Measurements from ENCODE around the gene ERC1. TPM values are rescaled to one million over a fixed set of nuclear protein-coding genes. Genes with fewer than 3 reads are reported as not detected.

The ERC1 gene
- total and polyA plus RNA-seq, 4 donors: 7.4 to 78.2 (median 39.8) TPM

DNA sequence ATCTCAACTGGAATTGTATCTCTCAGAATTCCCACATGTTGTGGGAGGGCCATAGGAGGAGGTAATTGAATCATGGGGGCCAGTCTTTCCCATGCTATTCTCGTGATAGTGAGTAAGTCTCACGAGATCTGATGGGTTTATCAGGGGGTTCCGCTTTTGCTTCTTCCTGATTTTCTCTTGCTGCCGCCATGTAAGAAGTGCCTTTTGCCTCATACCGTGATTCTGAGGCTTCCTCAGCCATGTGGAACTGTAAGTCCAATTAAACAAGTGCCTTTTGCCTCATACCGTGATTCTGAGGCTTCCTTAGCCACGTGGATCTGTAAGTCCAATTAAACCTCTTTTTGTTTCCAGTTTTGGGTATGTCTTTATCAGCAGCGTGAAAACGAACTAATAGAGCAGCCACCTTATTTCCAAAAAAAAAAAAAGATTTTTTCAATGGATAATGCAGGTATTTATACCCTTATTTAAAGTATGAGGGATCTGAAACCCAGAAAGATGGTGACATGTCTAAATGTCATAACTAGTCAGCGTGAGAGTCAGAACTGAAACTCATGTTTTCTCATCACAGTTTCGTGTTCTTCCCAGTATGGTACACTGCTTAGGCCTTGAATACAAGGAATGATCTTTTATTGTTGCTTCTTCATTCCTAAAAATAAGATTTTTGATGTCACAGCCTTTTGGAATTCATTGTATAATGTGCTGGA is 89.6 kb downstream of the ERC1 start:
- H3K4me3 ChIP-seq: no peak overlapping the region
- ATAC-seq (ENCODE audit: insufficient read depth, low FRiP score): no peak
- no peaks in the 10 kb centered on the region for H3K9me3 ChIP-seq (ENCODE audit: control insufficient read depth in 4 of 4, insufficient read depth in 3 of 4, low read length in 3 of 4)
- no peak overlapping the region for H3K9ac ChIP-seq (ENCODE audit: insufficient read depth in 1 of 2, low read length in 2 of 2)
- no peaks in the 10 kb centered on the region for H3K27me3 ChIP-seq (ENCODE audit: control insufficient read depth in 3 of 3, insufficient read depth in 3 of 3, low read length in 2 of 3)
- 91 to 92% methylated on average over 11 of the region's 11 CpGs for WGBS, 2 donors
- DNase-seq: no peak
- no peaks in the 10 kb centered on the region for H3K36me3 ChIP-seq (ENCODE audit: control insufficient read depth in 4 of 4, insufficient read depth in 4 of 4, low read length in 4 of 4)
- TF ChIP-seq, protein P1, sequence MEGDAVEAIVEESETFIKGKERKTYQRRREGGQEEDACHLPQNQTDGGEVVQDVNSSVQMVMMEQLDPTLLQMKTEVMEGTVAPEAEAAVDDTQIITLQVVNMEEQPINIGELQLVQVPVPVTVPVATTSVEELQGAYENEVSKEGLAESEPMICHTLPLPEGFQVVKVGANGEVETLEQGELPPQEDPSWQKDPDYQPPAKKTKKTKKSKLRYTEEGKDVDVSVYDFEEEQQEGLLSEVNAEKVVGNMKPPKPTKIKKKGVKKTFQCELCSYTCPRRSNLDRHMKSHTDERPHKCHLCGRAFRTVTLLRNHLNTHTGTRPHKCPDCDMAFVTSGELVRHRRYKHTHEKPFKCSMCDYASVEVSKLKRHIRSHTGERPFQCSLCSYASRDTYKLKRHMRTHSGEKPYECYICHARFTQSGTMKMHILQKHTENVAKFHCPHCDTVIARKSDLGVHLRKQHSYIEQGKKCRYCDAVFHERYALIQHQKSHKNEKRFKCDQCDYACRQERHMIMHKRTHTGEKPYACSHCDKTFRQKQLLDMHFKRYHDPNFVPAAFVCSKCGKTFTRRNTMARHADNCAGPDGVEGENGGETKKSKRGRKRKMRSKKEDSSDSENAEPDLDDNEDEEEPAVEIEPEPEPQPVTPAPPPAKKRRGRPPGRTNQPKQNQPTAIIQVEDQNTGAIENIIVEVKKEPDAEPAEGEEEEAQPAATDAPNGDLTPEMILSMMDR (IDR thresholded peaks at IDR 0.05; ENCODE audit: control extremely low read depth, extremely low read depth): no peak
- peaks cover 0 to 7% (median 5%) of the 10 kb centered on the region in 5 donors for H3K4me1 ChIP-seq (ENCODE audit: control insufficient read depth in 5 of 5, insufficient read depth in 5 of 5, low read length in 5 of 5)
- H3K27ac ChIP-seq (ENCODE audit: low read depth in 1 of 2, low read length in 1 of 2): no peak overlapping the region

DNA sequence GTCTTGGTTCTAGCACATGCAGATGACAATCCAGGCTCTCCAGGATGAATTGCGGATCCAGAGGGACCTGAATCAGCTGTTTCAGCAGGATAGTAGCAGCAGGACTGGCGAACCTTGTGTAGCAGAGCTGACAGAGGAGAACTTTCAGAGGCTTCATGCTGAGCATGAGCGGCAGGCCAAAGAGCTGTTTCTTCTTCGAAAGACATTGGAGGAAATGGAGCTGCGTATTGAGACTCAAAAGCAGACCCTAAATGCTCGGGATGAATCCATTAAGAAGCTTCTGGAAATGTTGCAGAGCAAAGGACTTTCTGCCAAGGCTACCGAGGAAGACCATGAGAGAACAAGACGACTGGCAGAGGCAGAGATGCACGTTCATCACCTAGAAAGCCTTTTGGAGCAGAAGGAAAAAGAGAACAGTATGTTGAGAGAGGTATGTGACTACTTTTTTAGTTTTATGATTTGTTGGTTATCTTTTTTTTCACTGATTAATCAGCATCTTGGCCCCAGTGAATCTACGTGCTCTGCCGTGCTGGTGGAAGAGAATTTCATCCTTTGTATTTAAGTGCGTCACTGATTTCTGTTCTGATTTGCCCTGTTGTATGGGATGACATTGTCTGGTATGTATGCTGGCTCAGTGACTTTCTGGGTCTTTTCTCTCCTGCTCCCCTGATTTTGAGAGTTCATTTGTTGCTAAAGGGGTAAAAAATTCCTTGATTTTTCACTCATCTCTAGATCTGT is 92.3 kb downstream of the ERC1 start:
- H3K9ac ChIP-seq (ENCODE audit: insufficient read depth in 1 of 2, low read length in 2 of 2): no peak overlapping the region
- TF ChIP-seq, protein P1 (IDR thresholded peaks at IDR 0.05; ENCODE audit: control extremely low read depth, extremely low read depth): no peak
- no peak overlapping the region for H3K4me3 ChIP-seq
- no peak overlapping the region for H3K27ac ChIP-seq (ENCODE audit: low read depth in 1 of 2, low read length in 1 of 2)
- no peaks in the 10 kb centered on the region for H3K9me3 ChIP-seq (ENCODE audit: control insufficient read depth in 4 of 4, insufficient read depth in 3 of 4, low read length in 3 of 4)
- H3K36me3 ChIP-seq (ENCODE audit: control insufficient read depth in 4 of 4, insufficient read depth in 4 of 4, low read length in 4 of 4): no peaks in the 10 kb centered on the region
- DNase-seq (no peak), ATAC-seq (ENCODE audit: insufficient read depth, low FRiP score) (no peak)
- 86 to 87% methylated on average over 12 of the region's 12 CpGs for WGBS, 2 donors
- H3K4me1 ChIP-seq (ENCODE audit: control insufficient read depth in 5 of 5, insufficient read depth in 5 of 5, low read length in 5 of 5): peaks cover 0 to 7% (median 3%) of the 10 kb centered on the region in 5 donors
- H3K27me3 ChIP-seq (ENCODE audit: control insufficient read depth in 3 of 3, insufficient read depth in 3 of 3, low read length in 2 of 3): no peaks in the 10 kb centered on the region

DNA sequence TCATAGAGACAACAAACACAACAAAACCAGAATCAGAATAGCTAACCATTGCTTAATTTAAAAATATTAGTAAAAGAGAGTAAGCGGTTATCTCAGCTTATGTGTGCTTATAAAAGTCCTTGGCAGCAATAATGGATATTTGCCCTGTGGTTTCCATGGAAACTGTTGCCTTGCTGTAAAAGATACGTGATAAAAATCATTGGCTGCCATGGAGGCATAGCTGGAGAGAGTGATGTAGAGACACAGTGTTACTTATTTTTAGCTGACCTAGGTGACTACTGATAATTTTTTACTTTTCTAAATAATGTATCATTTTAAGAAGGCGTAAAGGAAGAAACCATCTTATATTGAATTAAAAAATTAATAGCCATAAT is 92.9 kb downstream of the ERC1 start:
- ATAC-seq (ENCODE audit: insufficient read depth, low FRiP score) (no peak), DNase-seq (peak; percentile 32 to 88 (median 88))
- Histone ChIP-seq H3K27me3 (ENCODE audit: control insufficient read depth in 3 of 3, insufficient read depth in 3 of 3, low read length in 2 of 3) (no peaks in the 10 kb centered on the region), H3K36me3 (ENCODE audit: control insufficient read depth in 4 of 4, insufficient read depth in 4 of 4, low read length in 4 of 4) (no peaks in the 10 kb centered on the region), H3K4me1 (ENCODE audit: control insufficient read depth in 5 of 5, insufficient read depth in 5 of 5, low read length in 5 of 5) (peaks cover 0 to 7% (median 3%) of the 10 kb centered on the region in 5 donors), H3K9ac (ENCODE audit: insufficient read depth in 1 of 2, low read length in 2 of 2) (no peak overlapping the region), H3K9me3 (ENCODE audit: control insufficient read depth in 4 of 4, insufficient read depth in 3 of 4, low read length in 3 of 4) (no peaks in the 10 kb centered on the region), H3K4me3 (no peak overlapping the region), H3K27ac (ENCODE audit: low read depth in 1 of 2, low read length in 1 of 2) (no peak overlapping the region)
- 64 to 65% methylated on average over 3 of the region's 3 CpGs for WGBS, 2 donors
- TF ChIP-seq, protein P1 (IDR thresholded peaks at IDR 0.05; ENCODE audit: control extremely low read depth, extremely low read depth): no peak

Measured in lung (tissue), 12 donors.